Upper lobe of right lung (tissue), 1 donor: ENCODE data around the gene GP2. TPM values are rescaled to one million over a fixed set of nuclear protein-coding genes. Genes with fewer than 3 reads are reported as not detected.

Source experiments
- ATAC-seq: fragments of 200-7000 bp; cut with Tn5 transposase; one replicate; pipeline ENCODE4 v1.9.1; 2020; ENCODE audit warnings: mild to moderate bottlenecking, moderate library complexity
- DNase-seq: peaks from one replicate; pipeline ENCODE4 v3.0.0-alpha.2; 2020
- H3K27ac ChIP-seq: fragments of 200-600 bp; one replicate; pipeline ENCODE4 v1.8.0; 2022
- H3K27me3 ChIP-seq: fragments of 200-600 bp; one replicate; pipeline ENCODE4 v1.8.0; 2022; ENCODE audit warnings: mild to moderate bottlenecking
- H3K36me3 ChIP-seq: fragments of 200-600 bp; one replicate; pipeline ENCODE4 v1.8.0; 2022
- H3K4me1 ChIP-seq: fragments of 200-600 bp; one replicate; pipeline ENCODE4 v1.8.0; 2022
- H3K4me3 ChIP-seq: fragments of 200-600 bp; one replicate; pipeline ENCODE4 v1.8.0; 2022; ENCODE audit warnings: mild to moderate bottlenecking
- H3K9me3 ChIP-seq: fragments of 200-600 bp; one replicate; pipeline ENCODE4 v1.8.0; 2022
- CTCF ChIP-seq: fragments of 200-600 bp; IDR thresholded peaks from one replicate; pipeline ENCODE4 v1.8.0; 2022; ENCODE audit warnings: antibody characterized with exemption
- intact Hi-C: fragments of 100-400 bp; cut with DNase I; formaldehyde crosslinking; loops from one replicate; pipeline ENCODE4 v1.11.0; 2022
- total RNA-seq: library from RNA; stranded (reverse); fragmentation: NEBNext Ultra II Directional; extraction: Animal tissue kit (Norgen Biotek cat#: 25700); gene quantifications from one replicate; pipeline ENCODE4 v1.2.1, GENCODE V29; 2021
- donor health status: DM: no; HTN: yes; CAD: no; lungs with severe emphysema.

The GP2 gene
- total RNA-seq, 1 donor from 2014 or later: not detected

GRCh38 chr16:20291208-20292206, 35.8 kb downstream of the GP2 start:
- peaks cover 12% of the 10 kb centered on the region for H3K27me3 ChIP-seq
- no peaks in the 10 kb centered on the region for H3K36me3 ChIP-seq
- no peak overlapping the region for H3K4me3 ChIP-seq
- no peaks in the 10 kb centered on the region for H3K9me3 ChIP-seq
- intact Hi-C loops: no loop called here
- H3K4me1 ChIP-seq: no peaks in the 10 kb centered on the region
- DNase-seq (no peak), ATAC-seq (peak; percentile 12)
- H3K27ac ChIP-seq: no peak overlapping the region
- no peak for TF ChIP-seq CTCF

- DNase-seq: no peak
- intact Hi-C loops: no loop called here
- no peak for TF ChIP-seq CTCF
- Histone ChIP-seq H3K27me3 (peaks cover 12% of the 10 kb centered on the region), H3K9me3 (no peaks in the 10 kb centered on the region), H3K4me3 (no peak overlapping the region), H3K36me3 (no peaks in the 10 kb centered on the region), H3K27ac (no peak overlapping the region), H3K4me1 (no peaks in the 10 kb centered on the region)
- ATAC-seq: no peak
These were observed 37.7 kb downstream of the GP2 start for GRCh38 chr16:20289571-20289970.

DNA sequence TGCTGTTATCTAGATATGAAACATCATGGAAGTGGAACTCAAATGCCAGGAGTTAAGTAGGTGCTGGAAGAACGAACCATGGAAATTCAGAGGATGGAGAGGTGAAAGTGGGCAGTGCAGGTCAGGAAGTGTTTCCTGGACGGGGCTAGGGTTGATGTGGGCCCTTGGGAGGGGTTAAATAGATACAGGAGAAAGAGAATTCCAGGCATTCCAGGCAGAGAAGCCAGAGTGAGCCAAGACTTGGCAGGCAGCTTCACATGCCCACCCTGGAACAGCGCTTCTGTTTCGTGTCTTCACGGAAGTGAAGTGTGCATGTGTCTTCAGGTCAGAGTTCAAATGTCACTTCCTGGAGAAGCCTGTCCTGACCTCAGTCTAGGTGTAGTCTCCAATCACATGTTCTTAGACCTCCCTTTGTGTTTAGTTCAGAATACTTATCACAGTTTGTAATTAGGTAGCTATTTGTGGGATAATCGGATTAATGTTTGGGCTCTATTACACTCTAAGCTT, 41.3 kb downstream of the GP2 start:
- ATAC-seq (no peak), DNase-seq (no peak)
- H3K27ac ChIP-seq: no peak overlapping the region
- no peak for TF ChIP-seq CTCF
- H3K9me3 ChIP-seq: no peaks in the 10 kb centered on the region
- H3K27me3 ChIP-seq: no peaks in the 10 kb centered on the region
- no peaks in the 10 kb centered on the region for H3K36me3 ChIP-seq
- H3K4me1 ChIP-seq: no peaks in the 10 kb centered on the region
- intact Hi-C loops: no loop called here
- H3K4me3 ChIP-seq: no peak overlapping the region

GRCh38 chr16:20280259-20280658, 47.1 kb downstream of the GP2 start:
- Histone ChIP-seq H3K27ac (no peak overlapping the region), H3K9me3 (no peaks in the 10 kb centered on the region), H3K4me3 (no peak overlapping the region), H3K4me1 (no peaks in the 10 kb centered on the region), H3K36me3 (no peaks in the 10 kb centered on the region), H3K27me3 (no peaks in the 10 kb centered on the region)
- intact Hi-C loops: no loop called here
- DNase-seq (no peak), ATAC-seq (no peak)
- no peak for TF ChIP-seq CTCF

- Histone ChIP-seq H3K4me1 (no peaks in the 10 kb centered on the region), H3K27me3 (no peaks in the 10 kb centered on the region), H3K27ac (no peak overlapping the region), H3K9me3 (no peaks in the 10 kb centered on the region), H3K4me3 (no peak overlapping the region), H3K36me3 (no peaks in the 10 kb centered on the region)
- DNase-seq (no peak), ATAC-seq (no peak)
- intact Hi-C loops: no loop called here
- TF ChIP-seq CTCF: no peak
These were observed 55.4 kb downstream of the GP2 start for GRCh38 chr16:20271893-20272292.
